Iris pigment epithelial cell (primary cell): ENCODE data around the gene MBIP.
"Not testable (repeated sequence)": the region's sequence is repeated elsewhere in the genome, so short reads cannot be mapped to it uniquely, and the experiment has no call there.

ENCODE experiments used
- DNase-seq: peaks from one replicate; pipeline ENCODE4 v3.0.0-alpha.2; 2011; ENCODE audit warnings: low read depth

MBIP gene, protein sequence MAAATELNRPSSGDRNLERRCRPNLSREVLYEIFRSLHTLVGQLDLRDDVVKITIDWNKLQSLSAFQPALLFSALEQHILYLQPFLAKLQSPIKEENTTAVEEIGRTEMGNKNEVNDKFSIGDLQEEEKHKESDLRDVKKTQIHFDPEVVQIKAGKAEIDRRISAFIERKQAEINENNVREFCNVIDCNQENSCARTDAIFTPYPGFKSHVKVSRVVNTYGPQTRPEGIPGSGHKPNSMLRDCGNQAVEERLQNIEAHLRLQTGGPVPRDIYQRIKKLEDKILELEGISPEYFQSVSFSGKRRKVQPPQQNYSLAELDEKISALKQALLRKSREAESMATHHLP

DNA sequence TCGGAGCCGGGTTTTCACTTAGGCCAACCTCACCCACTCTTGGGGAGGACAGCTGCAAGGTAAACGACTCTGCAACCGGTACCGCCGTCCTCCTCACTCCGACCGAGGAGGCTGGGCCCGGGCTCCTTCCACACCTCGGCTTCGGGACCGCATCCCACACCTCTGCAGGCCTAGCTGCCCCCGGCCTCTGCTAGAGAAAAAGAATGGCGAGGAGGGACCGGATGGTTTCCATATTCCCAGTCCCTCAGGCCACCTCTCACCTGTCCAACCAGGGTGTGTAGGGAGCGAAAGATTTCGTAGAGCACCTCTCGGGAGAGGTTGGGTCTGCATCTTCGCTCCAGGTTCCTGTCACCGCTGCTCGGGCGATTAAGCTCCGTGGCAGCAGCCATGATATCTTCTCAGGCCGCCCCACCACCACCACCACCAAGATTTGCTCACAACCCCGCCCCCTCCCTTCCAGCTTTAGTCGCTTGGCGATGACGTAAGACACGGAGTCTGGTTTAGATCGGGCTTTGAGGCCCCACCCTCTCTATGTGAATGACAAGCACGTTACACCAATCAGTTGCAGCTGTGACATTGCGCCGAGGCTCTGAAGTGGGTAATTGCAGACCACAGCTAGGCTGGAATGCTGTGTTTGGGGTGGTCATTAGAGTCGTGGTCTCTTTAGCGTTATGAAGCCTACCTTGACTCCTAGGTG is at the start of gene MBIP:
Gene MBIP (minus strand): TSS at position 438 of the 697 bp plus-strand sequence. CDS start 49 bp downstream, at position 389.
- peak; percentile 98 for DNase-seq

DNA sequence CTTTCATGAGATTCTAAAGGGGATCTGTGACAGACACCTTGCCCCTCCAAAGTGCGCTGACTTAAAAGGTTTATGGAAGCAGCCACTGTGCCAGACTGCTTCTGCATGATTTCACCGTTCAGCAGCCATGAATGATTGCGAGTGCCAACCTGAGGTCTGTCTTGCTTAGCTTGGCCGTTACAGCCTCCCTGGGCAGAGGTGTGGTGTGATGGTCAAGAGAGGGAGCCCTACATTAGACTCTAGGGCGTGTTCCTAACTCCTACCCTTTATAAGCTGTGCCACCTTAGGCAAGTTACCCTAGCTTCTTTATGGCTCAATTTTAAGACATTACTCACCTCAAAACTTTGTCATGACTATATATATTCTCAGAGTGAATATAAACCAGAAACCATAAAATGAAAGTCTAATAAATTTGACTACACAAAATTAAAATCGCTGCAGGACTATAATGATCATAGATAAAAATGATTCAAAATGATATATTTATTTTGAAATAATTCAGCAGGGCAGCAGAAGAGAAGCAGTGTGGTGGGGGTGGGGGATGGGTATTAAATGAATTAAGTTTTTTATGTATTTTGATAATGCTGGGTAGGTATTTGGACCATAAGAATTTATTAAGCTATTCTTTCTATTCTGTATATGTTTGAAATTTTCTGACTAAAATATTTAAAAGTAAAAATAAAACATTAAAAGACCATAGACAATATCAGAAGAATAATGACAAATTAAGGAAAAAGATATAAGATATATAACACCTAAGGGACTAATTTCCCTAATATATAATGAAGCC is 47.7 kb upstream of the MBIP start:
- no peak for DNase-seq

DNA sequence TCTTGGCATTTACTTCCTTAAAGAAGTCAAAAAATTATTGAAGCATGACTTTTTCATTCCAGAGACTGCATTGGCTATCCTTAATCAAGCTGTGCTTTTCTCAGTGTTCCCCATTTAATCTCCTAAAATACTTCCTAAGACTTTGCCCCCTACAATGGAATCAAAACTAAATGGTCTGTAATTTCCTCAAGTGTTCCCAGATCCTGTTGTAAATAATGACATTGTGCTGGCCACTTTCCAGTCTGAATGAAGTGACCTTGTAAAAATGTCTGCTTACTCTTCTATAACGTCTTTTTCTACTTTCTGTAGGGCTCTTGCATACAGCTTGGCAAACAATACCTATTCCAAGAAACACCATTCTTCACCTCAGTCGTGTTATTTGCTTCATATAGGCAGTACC is 45.3 kb upstream of the MBIP start:
- DNase-seq: no peak

DNA sequence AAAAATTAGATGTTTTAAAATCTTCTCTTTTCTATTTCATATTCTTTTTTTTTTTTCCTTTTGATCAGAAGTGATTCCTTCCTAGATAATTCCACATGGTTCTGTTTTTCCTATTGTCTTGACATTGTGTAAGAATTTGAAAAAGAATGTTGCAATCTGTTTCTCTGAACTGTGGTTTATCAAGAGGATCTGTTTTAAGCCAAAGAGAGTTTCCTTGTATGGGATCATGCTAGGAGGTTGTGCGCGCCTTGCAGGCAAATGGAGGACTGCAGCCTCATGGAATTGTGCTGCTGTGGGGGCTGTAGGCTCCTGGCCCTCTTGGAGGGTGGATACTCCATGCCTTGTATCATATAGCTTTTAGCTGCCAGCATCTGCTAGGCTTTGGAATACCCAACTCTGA is 43.3 kb upstream of the MBIP start:
- peak; percentile 3 for DNase-seq

DNA sequence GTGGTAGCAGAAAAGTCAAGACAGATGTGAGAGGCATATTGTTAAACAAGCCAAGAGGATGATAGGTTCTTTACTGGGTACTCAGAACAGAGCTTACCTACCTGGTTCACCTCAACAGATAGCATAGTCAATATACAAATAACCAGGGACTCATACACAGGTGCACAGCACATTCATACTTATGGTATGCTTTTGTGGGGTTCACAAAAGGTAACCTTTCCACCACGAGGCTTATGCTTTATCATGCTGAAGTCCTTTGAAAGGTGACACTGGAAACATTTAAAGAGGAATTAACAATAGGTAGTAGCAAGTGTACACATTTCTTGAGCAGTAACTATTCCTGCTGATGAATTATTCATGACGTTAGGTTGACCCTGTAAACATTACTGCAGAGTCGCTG is 42.2 kb upstream of the MBIP start:
- DNase-seq: no peak

DNA sequence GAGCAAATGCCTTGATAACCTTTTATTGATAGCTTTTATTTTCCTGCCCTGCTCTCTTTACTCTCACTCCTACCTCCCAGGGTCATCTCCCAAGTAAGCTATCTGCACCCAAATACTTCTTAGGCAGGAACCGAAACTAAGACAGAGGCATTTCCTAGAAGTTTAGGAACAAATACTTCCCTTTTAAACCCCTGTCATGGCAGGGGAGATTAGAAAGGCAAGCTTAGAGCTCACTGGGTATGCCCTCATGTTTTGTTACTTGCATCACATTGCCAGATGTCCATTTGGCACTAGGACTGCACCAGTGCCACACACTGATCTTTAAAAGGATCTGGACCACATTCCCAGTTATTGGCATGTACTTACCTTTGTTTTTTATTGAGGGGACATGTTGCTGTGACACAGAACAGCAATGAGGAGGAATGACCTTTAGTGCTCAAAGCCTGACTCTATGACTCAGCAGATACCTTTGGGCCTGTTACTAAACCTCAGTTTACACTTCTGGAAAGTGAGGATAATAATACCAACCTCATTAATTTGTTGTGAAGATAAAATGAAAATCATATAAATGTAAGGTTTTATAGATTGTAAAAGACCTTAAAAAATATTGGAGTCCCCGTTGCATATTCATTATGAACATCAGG is 40.9 kb upstream of the MBIP start:
- no peak for DNase-seq

DNA sequence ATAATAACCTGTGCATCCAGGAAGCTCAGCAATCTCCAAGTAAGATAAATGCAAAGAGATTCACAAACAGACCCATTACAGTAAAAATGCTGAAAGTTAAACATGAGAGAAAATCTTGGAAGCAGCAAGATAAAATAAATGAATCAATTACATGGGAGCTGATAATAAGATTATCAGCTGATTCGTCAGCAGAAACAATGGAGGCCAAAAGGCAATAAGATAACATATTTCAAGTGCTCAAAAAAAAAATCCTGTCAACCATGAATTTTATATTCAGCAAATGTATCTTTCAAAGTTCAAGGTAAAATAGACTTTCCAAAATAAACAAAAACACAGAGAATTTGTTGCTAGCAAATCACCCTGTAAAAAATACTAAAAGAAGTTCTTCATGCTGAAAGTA is 36.4 kb upstream of the MBIP start:
- no peak for DNase-seq

DNA sequence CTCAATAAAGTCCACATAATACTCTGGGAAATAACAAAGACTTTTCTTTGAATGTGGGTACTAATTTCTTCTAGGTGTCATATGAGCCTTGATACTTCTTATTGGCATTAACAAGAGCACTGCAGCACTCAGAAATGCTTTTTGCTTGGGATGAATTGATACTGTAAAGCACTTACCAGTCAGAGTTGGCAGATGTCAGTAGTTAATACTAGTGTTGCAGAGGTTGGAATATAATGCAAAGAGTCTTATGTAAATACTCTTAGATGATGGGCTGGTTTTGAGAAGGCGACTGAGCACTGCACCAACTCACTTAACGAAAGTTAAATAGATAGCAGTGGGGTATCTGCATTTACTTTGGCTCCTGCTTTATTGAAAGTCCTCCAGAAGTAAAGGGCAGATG is 25.6 kb upstream of the MBIP start:
- DNase-seq: no peak

DNA sequence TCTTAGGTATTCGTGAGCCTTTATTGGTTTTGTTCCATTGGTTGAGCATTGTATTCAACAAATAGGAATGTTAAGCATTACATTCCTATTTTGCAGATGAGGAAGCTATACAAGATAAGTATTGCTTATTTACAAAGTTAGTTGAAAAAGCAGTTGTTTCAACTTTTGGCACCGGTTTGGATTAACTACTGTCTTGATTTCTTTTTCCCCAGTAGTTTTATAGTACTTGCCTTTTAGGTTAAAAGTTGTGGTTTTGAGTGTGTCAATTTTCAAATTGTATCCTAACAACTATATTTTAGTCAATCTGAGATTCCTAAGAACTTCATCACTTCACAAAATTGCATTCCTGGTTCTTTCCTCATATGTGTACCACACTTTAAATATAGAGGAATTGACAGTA is 23.8 kb upstream of the MBIP start:
- peak; percentile 8 for DNase-seq

DNA sequence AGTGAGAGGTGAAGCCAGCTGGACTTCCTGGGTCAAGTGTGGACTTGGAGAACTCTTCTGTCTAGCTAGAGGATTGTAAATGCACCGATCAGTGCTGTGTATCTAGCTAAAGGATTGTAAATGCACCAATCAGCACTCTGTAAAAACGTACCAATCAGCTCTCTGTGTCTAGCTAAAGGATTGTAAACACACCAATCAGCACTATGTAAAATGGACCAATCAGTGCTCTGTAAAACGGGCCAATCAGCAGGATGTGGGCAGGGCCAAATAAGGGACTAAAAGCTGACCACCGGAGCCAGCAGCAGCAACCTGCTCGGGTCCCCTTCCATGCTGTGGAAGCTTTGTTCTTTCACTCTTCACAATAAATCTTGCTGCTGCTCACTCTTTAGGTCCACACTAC is 21.4 kb upstream of the MBIP start:
- DNase-seq: not testable (repeated sequence)

DNA sequence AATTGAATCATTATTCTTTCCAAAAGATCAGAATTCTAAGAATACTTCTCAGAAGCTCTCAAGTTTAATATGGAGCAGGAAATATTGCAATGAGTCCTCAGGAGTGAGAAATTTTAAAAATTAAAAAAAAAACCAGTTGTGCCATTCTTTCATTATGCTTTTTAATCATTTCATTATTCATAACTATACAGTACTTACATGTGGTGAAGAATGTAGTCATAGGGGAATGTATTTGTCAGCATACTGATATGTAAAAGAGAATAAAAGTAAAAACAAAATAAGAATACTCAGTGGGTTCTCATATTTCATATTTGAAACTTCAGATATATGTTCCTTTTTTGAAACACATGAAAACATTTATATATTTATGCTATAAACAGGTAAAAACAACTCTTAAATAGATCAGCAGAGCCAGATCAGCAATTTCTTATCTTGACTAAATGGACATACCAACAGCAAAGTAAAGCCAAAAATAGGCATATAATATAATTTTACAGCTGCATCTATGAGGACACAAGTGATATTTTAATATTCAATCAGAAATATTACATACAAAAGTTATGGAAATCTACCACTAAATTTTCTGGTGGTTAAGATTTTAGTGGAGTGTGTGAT is 19.9 kb upstream of the MBIP start:
- DNase-seq: no peak

DNA sequence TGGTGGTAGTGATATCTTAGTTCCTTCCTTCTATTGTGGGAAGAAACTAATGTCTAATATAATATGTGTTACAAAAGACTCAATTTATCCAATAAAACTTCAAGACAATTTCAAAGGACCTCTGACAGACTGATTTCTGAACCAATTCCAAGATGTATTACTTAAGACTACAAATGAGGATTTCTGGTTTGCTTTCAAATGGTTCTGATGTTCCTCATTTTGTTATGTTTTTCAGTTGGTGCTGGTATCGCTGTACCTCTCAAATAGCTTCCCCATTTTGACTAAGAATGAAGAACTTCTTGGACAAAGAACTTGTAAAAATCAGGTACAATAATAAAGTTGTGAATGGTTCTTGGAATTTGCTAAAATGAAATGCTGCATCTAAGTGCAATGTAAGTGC is 19.4 kb upstream of the MBIP start:
- no peak for DNase-seq

DNA sequence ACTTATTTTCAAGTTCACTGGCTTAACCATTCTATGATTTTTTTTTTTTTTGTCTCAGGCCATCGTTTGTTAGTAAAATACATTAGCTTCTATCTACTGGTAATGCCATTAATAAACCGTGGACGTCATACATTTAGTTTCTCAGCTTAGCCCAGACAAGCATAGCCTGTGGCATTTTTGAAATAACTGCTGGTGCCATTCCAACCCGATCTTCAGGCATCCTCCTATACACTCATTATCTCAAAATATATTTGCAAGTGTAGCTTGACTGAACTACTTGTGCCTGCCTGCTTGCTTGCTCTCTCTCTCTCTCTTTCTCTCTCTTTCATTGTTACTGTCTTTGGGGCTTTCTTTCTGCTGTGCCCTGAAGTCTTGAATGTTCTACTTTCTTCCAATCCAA is 12.7 kb upstream of the MBIP start:
- DNase-seq: no peak

DNA sequence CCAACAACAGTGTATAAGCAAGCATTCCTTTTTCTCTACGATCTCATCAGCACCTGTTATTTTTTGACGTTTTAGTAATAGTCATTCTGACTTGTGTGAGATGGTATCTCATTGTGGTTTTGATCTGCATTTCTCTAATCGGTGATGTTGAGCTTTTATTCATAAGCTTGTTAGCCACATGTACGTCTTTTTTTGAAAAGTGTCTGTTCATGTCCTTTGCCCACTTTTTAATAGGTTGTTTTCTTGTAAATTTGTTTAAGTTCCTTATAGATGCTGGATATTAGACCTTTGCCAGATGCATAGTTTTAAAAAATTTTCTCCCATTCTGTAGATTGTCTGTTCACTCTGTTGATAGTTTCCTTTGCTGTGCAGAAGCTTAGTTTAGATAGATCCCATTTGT is 7.1 kb upstream of the MBIP start:
- DNase-seq: not testable (repeated sequence)

DNA sequence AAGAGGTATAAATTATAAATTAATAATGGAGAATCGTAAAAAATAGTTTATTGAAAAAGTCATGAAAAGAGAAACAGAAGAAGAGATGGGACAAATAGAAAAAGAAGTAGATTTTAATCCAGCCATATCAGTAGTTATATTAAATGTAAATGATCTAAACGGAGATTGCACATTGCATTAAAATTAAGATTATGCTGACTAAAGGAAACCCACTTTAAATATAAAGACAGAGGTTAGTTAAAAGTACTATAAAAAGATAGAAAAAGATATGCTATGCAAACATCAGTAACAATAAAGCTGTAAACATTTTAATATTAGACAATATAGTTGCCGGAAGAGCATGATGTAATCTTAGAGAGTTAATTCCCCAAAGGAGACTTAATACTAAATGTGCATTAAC is 5.4 kb upstream of the MBIP start:
- DNase-seq: no peak

DNA sequence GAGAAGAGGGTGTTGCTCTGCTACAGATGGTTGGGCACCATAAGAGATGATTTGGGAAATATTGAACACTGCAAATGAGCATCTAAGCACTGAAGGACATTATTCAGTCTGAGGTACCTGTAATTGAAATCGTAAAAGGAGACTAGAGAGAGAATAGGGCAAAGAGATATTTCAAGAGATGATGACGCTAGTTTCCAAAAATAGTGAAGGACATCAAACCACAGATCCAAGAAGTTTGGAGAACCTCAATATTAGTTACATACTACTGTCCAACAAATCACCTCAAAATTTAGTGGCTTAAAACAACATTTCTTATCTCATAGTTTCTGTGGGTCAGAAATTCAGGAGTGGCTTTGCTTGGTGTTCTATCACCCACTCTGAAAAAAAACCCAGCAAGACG is 4.5 kb upstream of the MBIP start:
- DNase-seq: no peak

DNA sequence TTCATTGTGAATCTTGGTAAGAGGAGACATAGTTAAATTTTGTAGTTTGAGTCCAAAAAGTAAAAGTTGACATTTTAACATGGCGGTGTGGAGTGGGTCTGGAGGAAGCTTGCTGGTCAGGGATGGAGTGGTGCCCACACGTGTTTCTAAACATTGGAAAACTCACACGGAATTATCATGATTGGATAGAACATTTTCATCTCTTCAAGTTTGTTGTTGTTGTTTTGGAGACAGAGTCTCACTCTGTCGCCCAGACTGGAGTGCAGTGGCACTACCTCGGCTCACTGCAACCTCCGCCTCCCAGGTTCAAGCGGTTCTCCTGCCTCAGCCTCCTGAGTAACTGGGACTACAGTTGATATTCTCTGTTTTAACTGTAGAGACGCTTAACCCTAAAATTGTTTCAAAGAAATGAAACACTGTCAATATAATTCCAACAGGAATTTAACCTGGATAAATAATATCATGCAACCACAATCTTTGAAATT is 502 bp upstream of the MBIP start:
- no peak for DNase-seq

DNA sequence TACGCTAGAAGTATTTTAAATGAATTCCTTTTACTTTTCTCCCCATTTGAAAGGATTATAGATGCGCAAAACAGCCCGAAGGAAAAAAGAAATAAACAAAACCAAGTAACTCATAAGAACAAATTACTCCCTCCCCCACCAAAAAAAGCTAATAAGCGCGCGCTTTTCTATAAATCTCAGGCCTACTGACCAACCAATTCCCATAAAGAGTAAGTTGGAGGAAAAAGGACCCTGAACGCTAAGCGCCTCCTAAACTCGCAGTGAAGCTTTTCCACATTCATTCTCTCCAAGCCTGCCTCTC is 588 bp downstream of the MBIP start:
- DNase-seq: peak; percentile 27

DNA sequence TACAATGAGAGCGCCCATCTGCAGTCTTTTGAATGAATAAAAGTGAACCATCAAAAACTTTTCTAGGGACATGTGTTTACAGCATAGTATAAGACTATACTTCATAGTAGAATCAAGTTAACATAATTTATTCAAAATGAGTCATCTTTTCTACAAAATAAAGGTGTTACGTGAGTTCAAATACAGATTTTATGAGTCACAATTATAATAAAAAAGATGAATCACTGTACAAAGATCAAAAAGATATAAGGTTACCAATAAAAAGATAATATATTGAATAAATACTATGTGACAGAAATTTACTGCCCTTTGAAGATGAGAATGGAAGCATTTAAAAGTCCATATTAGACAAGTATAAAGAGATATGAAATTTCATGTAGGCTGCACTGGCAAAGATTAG is 2.8 kb downstream of the MBIP start:
- no peak for DNase-seq

DNA sequence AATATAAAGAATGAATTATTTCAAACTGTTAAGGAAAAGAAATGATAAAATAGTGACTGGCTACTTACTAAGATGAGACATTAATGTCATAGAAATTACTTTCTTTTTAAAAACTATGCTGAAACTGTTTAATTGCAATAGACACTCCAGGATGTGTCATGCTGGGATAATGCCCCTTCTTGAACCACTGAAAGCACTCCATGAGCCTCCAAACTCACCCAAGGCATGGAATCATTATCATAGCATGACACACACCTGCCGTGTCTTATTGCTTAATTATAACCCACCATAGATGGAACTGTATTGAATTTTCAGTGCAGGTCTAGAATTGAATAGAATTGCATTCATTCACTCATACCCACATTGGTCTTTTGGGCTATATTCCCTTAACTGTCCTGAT is 4.3 kb downstream of the MBIP start:
- no peak for DNase-seq

DNA sequence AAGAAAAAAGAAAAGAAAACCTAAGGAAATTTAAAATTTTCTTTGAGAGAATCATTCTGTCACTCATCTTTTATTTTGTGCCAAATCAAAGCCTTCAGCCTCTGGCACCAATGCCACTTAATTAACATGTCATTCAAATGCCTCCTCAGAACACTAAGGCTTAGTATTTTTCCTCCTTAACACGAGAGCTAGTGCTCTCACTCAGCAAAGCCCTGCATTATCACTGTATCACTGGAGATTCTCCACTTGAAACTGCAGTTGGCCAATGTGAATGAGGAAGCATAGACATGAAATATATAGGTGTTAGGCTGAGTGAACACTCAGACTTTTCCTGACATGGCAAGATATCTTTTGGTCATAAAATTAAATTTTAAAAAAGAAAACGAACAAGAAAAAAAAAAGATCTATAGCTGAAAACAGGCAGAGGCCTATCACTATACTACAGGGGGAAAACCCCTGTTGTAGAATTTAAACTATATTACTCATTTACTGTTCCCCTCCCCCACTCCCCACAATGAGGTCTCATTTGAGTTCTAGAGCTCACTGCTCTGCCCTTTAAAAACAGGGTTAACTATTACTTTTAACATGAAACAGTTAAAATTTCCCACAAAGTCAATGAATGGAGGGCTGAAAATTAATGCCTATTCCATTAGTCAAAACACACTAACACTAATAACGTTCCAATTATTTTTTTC is 5.1 kb downstream of the MBIP start:
- DNase-seq: no peak

DNA sequence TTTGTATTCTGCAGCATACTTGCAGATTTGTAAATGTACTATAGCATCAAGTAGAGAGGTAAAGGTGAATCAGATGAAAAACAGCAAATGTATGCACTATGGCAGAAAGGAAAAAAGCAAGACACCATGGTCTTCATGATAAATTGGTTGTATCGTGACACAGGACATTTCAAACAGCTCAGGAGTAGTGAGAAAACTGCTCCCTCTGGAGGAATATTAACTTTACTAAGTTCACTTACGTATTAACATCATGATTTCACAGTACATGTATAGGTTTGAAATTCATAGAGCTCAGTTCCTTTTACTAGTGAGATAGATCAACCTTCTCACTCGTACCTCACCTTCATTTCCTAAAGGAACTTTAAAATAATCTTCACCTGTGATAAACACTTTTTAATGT is 6.5 kb downstream of the MBIP start:
- no peak for DNase-seq
